OCI-LY3 (cell line): ENCODE data around the gene REX1BD.

Experiments used
- H2AFZ ChIP-seq: fragments of 200-600, 300-600 bp; shearing (Covaris generic); 2 replicates; pipeline ENCODE4 v1.6.0; 2014; ENCODE audit warnings: antibody characterized with exemption, low read depth, low read length
- H3K27ac ChIP-seq: fragments of 200-600, 300-600 bp; sonication (generic); 2 replicates; pipeline ENCODE4 v1.5.1; 2014; ENCODE audit warnings: mild to moderate bottlenecking, low read length, moderate library complexity, mixed read lengths
- H3K27me3 ChIP-seq: fragments of 200-600, 300-600 bp; sonication (generic); 2 replicates; pipeline ENCODE4 v1.6.1; 2014; ENCODE audit warnings: low read depth, low read length, mixed read lengths
- H3K36me3 ChIP-seq: fragments of 200-600, 300-600 bp; sonication (generic); replicated peaks from 2 replicates; pipeline ENCODE3; 2014; ENCODE audit warnings: low read depth, low read length, mixed read lengths
- H3K4me1 ChIP-seq: fragments of 300-600, 200-600 bp; sonication (generic); 2 replicates; pipeline ENCODE4 v1.6.1; 2014; ENCODE audit warnings: low read length, mixed read lengths
- H3K4me2 ChIP-seq: fragments of 200-600, 300-600 bp; sonication (generic); 2 replicates; pipeline ENCODE4 v1.6.1; 2014; ENCODE audit warnings: low read length, mixed read lengths
- H3K4me3 ChIP-seq: fragments of 300-600, 200-600 bp; sonication (generic); 2 replicates; pipeline ENCODE4 v1.5.1; 2014; ENCODE audit warnings: antibody characterized with exemption, mild to moderate bottlenecking, low read length, moderate library complexity
- H3K79me2 ChIP-seq: fragments of 300-600, 200-600 bp; shearing (Covaris generic); 2 replicates; pipeline ENCODE4 v1.6.1; 2014; ENCODE audit warnings: mild to moderate bottlenecking, low read length, mixed read lengths
- H3K9ac ChIP-seq: fragments of 300-600, 200-600 bp; shearing (Covaris generic); 2 replicates; pipeline ENCODE4 v1.6.0; 2014; ENCODE audit warnings: mild to moderate bottlenecking, low read length, moderate library complexity
- H3K9me3 ChIP-seq: fragments of 200-600, 300-600 bp; shearing (Covaris generic); 2 replicates; pipeline ENCODE4 v1.6.1; 2014; ENCODE audit warnings: low read length, mixed read lengths; ENCODE audit not compliant: insufficient read depth
- H4K20me1 ChIP-seq: fragments of 200-600, 300-600 bp; sonication (generic); 2 replicates; pipeline ENCODE4 v1.6.1; 2016; ENCODE audit warnings: low read length, mixed read lengths; ENCODE audit not compliant: insufficient read depth
- EZH2phosphoT487 ChIP-seq: fragments of 200-600 bp; shearing (Covaris generic); IDR thresholded peaks from 2 replicates; pipeline ENCODE4 v1.6.1; 2018; ENCODE audit warnings: antibody characterized with exemption, mixed run types, low read depth
- TF ChIP-seq, protein P1 (sequence below): fragments of 200-600, 300-600 bp; sonication (generic); IDR thresholded peaks from 2 replicates; pipeline ENCODE4 v1.5.1; 2014; ENCODE audit warnings: antibody characterized with exemption, low read length, low read depth

Gene REX1BD

DNA sequence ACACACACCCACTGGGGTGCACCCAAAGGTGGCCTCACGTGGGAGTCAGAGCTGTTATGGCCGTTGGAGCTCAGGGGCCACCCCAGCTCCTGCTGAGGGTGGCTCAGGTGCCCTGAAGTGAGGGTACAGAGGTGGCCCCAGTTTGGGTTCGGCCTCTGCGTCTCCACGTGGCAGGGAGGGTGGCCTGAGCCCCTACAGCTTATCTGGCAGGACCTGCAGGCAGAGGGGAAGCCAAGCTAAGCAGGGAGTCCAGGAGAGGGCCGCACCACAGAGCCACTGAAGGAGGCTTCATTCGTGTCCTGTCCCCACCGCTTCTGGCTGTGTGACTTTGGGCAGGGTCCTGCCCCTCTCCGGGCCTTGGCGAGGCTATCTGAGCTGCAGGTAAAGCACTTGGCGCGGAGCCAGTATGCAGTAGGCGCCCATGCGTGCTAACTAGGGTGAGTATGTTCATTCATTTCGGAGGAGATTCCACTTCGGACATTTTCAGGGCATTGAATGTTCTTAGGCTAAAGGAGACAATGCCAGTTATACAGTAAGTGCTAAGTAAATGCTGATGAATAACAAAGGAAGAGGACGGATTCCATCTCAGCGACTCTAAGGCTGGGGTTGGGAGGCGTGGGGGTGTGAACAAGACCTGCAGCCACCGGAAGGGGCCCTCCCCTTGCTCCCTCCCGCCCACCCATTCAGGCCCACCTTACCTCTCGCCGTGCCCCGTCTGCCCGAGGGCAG, 4.9 kb downstream of the REX1BD start:
- H3K4me3 ChIP-seq: peak overlapping the region; percentile 79

DNA sequence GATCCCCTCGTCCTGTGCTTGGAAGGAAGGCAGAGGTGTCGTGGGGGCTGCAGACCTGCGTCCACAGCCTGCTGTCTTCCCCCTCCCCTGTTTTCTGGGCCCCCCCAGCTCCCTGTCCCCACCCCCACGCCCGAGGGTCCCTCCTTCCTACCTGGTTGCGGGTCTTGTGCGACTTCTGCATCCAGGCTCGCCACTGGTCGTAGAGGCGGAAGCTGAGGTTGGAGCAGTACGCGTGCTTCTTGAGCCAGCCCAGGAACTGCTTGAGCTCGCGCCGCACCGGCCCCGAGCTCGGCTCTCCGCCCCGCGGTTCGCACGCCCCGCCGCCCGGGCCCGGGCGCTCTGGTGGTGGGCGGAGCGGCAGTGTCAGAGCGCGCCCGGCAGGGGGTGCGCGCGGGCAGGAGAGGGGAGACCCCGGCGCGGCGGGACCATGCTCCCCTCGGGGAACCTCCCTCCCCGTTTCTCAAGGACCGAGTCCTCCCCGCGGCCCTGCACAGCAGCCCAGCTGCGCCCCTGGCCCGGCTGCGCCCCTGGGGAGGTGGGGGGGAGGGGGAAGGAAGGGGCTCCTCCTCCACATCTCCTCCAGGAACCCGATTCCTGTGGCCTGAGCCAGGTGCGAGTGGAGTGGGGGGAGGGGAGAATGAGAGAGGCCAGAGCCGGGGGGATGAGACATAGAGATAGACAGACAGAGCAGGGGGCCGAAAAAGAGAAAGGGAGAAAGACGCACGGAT, 5.7 kb downstream of the REX1BD start:
- H3K36me3 ChIP-seq: peaks cover 8% of the 10 kb centered on the region
- no peaks in the 10 kb centered on the region for H3K27me3 ChIP-seq
- peak overlapping the region; percentile 65 for H3K9ac ChIP-seq
- H4K20me1 ChIP-seq: no peaks in the 10 kb centered on the region; the same call in 1 of the 2 replicates
- H3K79me2 ChIP-seq: peaks cover 14% of the 10 kb centered on the region
- TF ChIP-seq, protein P1, sequence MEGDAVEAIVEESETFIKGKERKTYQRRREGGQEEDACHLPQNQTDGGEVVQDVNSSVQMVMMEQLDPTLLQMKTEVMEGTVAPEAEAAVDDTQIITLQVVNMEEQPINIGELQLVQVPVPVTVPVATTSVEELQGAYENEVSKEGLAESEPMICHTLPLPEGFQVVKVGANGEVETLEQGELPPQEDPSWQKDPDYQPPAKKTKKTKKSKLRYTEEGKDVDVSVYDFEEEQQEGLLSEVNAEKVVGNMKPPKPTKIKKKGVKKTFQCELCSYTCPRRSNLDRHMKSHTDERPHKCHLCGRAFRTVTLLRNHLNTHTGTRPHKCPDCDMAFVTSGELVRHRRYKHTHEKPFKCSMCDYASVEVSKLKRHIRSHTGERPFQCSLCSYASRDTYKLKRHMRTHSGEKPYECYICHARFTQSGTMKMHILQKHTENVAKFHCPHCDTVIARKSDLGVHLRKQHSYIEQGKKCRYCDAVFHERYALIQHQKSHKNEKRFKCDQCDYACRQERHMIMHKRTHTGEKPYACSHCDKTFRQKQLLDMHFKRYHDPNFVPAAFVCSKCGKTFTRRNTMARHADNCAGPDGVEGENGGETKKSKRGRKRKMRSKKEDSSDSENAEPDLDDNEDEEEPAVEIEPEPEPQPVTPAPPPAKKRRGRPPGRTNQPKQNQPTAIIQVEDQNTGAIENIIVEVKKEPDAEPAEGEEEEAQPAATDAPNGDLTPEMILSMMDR: peak; percentile 87
- no peak for TF ChIP-seq EZH2phosphoT487
- H3K4me2 ChIP-seq: peak overlapping the region; percentile 93
- no peak overlapping the region for H3K27ac ChIP-seq
- H2AFZ ChIP-seq: peak overlapping the region; percentile 43; the same call in 1 of the 2 replicates
- no peaks in the 10 kb centered on the region for H3K9me3 ChIP-seq
- peaks cover 14% of the 10 kb centered on the region for H3K4me1 ChIP-seq
- H3K4me3 ChIP-seq: peak overlapping the region; percentile 79

More for the DNA sequence above, 4.9 kb downstream of the REX1BD start:
- Histone ChIP-seq H4K20me1 (no peaks in the 10 kb centered on the region; the same call in 1 of the 2 replicates), H3K4me2 (peak overlapping the region; percentile 93), H3K9me3 (no peaks in the 10 kb centered on the region), H3K4me1 (peaks cover 14% of the 10 kb centered on the region), H2AFZ (no peak overlapping the region), H3K36me3 (peaks cover 8% of the 10 kb centered on the region), H3K27ac (no peak overlapping the region), H3K79me2 (peaks cover 15% of the 10 kb centered on the region), H3K27me3 (no peaks in the 10 kb centered on the region), H3K9ac (peak overlapping the region; percentile 65; the same call in 1 of the 2 replicates)
- TF ChIP-seq, protein P1: no peak
- TF ChIP-seq EZH2phosphoT487: no peak

DNA sequence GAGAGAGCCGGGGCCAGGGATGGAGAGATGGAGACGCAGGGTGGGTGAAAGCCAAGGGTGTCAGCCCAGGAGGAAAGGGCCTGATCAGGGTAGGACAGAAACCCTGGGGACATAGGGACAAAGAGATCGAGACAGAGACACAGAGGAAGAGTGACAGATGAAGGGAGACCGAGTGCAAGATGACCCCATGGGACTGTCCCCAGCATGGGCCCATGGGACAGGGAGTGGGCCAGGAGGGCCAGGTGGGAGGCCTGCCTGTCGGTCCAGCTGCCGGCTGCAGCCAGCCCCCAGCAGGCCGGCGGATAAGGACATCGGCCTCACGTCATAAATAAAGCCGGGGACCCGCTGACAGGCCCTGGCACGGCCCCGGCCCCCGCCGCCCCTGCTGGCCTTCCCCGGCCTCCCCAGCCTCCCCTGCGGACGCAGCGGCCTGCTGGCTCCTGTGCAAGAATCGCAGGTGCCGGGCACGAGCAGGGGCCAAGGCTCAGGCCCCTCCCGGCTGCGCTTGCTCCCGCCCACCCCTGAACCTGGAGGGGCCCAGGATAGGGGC, 6.3 kb downstream of the REX1BD start:
- peaks cover 8% of the 10 kb centered on the region for H3K36me3 ChIP-seq
- peak overlapping the region; percentile 43; the same call in 1 of the 2 replicates for H2AFZ ChIP-seq
- no peaks in the 10 kb centered on the region for H3K9me3 ChIP-seq
- no peak overlapping the region for H3K27ac ChIP-seq
- H3K4me1 ChIP-seq: peaks cover 10% of the 10 kb centered on the region
- no peak for TF ChIP-seq EZH2phosphoT487
- TF ChIP-seq, protein P1: no peak
- H3K79me2 ChIP-seq: peaks cover 8% of the 10 kb centered on the region
- H3K27me3 ChIP-seq: no peaks in the 10 kb centered on the region
- peak overlapping the region; percentile 93 for H3K4me2 ChIP-seq
- H4K20me1 ChIP-seq: no peaks in the 10 kb centered on the region; the same call in 1 of the 2 replicates
- H3K4me3 ChIP-seq: peak overlapping the region; percentile 79
- H3K9ac ChIP-seq: peak overlapping the region; percentile 65

DNA sequence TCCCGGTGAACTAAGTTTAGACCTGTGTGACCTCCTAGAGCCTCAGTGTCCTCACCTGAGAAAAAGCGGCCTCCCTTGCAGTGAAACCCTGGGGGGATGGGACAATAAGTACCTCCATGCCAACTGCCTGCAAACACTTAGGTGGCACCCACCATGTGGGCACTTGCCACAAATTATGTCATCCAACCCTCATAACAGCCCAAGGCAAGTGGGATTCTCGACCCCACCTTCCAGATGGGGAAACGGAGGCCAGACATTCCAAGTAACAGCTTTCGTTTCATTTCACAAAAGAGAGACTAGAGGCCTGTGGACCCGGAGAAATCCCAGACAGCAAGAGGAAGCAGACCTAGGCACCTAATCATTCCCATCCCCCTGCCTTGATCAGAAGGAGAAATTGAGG, 6.9 kb downstream of the REX1BD start:
- Histone ChIP-seq H3K27me3 (no peaks in the 10 kb centered on the region), H3K36me3 (peaks cover 7% of the 10 kb centered on the region), H3K4me2 (peak overlapping the region; percentile 93), H3K9ac (no peak overlapping the region), H2AFZ (no peak overlapping the region), H3K27ac (no peak overlapping the region), H3K4me1 (peaks cover 9% of the 10 kb centered on the region), H4K20me1 (no peaks in the 10 kb centered on the region; the same call in 1 of the 2 replicates), H3K79me2 (peaks cover 3% of the 10 kb centered on the region), H3K9me3 (no peaks in the 10 kb centered on the region), H3K4me3 (peak overlapping the region; percentile 79; the same call in 1 of the 2 replicates)
- TF ChIP-seq EZH2phosphoT487: no peak
- TF ChIP-seq, protein P1: no peak
